Panc1 (cell line): ENCODE measurements around the gene WDR76.

Source experiments
- CTCF ChIP-seq: fragments of 450-650 bp; IDR thresholded peaks from 2 replicates; pipeline ENCODE4 v1.5.1; 2017; ENCODE audit warnings: mild to moderate bottlenecking
- SIN3A ChIP-seq: IDR thresholded peaks from 2 replicates; pipeline ENCODE4 v1.6.1; 2012; ENCODE audit warnings: low read depth, mild to moderate bottlenecking, low read length, moderate library complexity, borderline replicate concordance; ENCODE audit not compliant: insufficient read depth
- TCF7L2 ChIP-seq: IDR thresholded peaks from 2 replicates; pipeline ENCODE4 v1.6.1; 2011; ENCODE audit warnings: mild to moderate bottlenecking, low read depth, low read length, inconsistent platforms
- TF ChIP-seq, protein P1 (sequence below), 2 experiments: IDR thresholded peaks; 2 replicates each; pipeline ENCODE4 v1.6.1; 2011 to 2012; ENCODE audit warnings: low read depth in 2 of 2, control low read depth in 1 of 2, low read length in 1 of 2, mild to moderate bottlenecking in 1 of 2, moderate library complexity in 1 of 2; ENCODE audit not compliant: insufficient read depth in 1 of 2

DNA sequence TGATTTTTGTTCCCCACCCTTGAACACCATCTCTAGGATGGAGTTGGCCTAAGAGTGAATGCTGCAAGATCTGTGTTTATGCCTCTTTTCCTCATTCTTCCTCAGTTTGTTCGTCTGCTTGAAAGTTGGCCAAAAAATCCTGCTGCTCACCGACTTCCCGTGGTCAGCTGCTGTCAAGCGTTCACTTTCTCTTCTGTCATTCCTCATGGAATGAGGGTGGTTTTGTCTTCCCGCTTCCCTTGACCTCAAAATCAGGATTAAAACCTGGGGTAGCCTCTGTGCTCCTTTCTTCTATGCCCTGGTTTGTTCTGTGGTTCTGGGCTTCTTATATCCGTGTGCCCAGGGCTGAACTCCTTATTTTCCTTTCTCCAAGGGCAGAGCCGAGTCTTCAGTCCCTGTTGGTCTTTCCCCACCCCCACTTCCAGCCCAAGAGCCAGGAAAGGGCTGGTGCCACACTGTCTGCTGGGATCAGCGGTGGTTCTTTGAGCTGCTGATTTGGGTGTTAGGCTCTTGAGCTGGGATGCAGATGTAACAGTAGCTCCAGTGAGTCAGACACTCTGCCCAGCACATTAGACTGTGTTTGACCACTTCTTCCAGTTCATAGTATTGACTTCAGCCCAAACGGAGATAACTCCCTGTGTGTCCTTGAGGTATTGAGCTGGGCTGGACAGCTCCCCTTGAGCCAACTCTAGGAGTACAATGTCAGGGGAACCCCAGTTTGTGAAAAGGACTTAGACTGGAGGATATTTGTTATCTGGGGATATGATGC is 32.3 kb upstream of the WDR76 start:
- TF ChIP-seq, protein P1, sequence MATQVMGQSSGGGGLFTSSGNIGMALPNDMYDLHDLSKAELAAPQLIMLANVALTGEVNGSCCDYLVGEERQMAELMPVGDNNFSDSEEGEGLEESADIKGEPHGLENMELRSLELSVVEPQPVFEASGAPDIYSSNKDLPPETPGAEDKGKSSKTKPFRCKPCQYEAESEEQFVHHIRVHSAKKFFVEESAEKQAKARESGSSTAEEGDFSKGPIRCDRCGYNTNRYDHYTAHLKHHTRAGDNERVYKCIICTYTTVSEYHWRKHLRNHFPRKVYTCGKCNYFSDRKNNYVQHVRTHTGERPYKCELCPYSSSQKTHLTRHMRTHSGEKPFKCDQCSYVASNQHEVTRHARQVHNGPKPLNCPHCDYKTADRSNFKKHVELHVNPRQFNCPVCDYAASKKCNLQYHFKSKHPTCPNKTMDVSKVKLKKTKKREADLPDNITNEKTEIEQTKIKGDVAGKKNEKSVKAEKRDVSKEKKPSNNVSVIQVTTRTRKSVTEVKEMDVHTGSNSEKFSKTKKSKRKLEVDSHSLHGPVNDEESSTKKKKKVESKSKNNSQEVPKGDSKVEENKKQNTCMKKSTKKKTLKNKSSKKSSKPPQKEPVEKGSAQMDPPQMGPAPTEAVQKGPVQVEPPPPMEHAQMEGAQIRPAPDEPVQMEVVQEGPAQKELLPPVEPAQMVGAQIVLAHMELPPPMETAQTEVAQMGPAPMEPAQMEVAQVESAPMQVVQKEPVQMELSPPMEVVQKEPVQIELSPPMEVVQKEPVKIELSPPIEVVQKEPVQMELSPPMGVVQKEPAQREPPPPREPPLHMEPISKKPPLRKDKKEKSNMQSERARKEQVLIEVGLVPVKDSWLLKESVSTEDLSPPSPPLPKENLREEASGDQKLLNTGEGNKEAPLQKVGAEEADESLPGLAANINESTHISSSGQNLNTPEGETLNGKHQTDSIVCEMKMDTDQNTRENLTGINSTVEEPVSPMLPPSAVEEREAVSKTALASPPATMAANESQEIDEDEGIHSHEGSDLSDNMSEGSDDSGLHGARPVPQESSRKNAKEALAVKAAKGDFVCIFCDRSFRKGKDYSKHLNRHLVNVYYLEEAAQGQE (IDR thresholded peaks at IDR 0.05; ENCODE audit: insufficient read depth in 1 of 2, low read depth in 2 of 2, low read length in 1 of 2), result peak; percentile 53 to 55; a peak in 3 of 4 replicates
- TF ChIP-seq CTCF, result no peak
- no peak for TF ChIP-seq SIN3A
- no peak for TF ChIP-seq TCF7L2
